Activated naive CD4-positive, alpha-beta T cell treated with anti-CD3 and anti-CD28 coated beads, Interleukin-2, amount 50 U/mL, for 16 hours (primary cell): ENCODE results near the gene TLL2.

Experiments
- DNase-seq: peaks from one replicate; pipeline ENCODE4 v3.0.0-alpha.2; 2020

TLL2 gene

DNA sequence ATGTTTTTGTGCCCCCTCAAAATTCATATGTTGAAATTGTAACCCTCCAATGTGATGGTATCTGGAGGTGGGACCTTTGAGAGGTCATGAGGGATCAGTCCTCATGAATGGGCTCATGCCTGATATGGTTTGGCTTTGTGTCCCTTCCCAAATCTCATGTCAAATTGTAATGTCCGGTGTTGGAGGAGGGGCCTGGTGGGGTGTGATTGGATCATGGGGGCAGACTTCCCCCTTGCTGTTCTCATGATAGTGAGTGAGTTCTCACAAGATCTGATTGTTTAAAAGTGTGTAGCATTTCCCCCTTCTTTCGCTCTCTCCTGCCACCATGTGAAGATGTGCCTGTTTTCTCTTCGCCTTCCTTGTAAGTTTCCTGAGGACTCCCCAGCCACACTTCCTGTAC is 53.4 kb downstream of the TLL2 start:
- no peak for DNase-seq

DNA sequence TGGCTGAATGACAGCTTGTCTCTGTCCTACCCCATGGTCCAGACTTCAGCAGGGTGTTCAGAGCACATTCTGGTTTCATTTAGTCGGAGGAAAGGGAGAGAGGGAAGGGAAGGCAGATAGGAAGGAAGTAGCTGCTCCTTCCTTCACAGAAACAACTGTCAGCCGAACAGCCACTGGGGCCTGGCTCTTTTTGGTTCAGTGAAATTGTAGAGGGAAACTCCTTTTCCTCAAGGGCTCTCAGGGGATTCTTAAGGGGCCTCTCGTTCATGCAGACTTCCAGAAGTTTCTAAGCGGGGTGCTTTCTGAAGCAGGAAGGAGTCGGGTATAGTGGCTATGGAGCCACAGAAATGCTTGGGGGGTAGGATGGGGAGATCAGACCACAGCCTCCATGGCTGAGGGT is 56.4 kb downstream of the TLL2 start:
- no peak for DNase-seq

DNA sequence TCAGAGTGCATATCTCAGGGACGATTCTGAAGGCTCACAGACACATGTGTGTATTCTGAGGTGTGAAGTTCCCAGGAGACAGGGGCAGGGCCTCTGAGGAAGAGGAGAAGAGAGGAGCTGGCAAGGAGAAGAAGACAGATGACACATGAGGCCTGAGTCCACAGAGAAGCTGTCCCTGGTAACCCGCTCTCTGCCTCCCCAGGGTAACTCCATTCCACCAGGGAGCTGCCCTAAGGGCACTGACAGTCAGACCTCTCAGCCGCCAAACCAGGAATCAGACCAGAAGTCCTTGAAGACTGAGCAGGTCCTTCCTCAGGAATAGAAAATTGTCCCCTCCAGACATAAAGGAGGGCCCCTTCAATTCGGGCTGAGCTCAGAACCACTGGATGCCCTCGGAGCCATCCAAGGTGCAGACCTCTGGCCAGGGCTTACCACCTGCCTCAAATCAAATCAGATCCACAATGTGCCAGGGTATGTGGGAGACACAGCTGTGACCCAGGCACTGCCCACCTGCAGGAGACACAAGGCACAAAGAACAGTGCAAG is 57.4 kb downstream of the TLL2 start:
- DNase-seq: no peak

DNA sequence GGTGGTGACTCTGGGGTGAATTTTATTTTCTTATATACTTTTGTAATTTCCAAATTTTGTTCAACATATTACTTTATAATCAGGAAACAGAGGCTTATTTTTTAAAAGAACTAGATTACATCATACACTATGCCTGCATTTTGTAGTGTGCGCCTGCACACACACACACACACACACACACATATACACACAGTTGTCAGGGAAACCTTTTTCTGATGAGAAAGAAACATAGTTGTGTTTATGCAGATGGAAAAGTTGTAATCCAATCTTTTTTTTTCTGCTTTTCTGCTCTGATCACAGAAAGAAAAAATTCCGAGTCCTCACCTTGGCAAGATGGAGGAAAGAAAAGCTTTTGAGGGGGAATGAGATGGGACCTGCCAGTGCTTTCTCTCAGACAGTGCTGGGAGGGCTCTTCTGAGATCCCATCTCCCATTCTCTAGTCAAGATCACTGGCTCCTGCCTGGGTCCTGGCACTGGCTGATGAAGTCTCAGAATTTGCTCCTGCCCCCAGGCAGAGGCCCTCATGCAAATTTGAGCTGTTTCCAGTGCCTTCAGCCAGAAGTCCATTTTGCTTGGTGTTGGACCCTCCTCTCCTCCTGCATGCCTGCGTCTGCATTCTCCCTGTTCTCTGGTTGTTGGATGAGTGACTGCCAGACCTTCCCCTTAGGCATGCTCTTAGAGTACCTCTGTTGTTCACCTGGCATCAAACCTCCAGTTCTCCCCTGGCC is 59.7 kb downstream of the TLL2 start:
- no peak for DNase-seq

DNA sequence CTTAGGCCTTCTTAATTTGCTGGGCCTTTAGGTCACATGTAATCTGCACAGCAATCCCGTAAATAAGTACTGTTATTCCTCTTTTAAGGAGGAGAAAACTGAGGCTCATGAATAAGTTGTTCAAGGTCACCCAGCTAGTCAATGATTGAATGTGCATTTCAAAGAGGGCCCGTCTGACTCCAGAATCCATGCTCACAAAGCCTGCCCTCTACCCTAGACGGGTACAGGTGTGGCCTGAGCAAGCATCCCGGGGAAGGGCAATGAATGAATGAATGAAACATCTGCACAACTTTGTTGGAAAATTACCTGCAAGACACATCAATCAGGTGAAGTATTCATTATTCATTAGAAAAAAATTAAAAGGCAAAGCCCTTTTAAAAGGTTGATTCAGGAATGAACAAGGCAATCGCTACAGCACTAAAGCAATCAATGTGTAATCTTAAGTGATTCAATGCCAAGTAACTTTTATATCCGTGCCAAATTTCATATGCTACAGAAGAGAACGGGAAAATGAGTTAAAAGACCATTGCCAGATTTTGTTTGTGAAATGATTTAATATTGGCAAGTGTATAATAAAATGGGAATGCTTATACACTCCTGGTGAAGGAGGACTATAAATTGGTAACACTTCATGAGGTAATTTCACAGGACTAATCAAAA is 61.1 kb downstream of the TLL2 start:
- no peak for DNase-seq

DNA sequence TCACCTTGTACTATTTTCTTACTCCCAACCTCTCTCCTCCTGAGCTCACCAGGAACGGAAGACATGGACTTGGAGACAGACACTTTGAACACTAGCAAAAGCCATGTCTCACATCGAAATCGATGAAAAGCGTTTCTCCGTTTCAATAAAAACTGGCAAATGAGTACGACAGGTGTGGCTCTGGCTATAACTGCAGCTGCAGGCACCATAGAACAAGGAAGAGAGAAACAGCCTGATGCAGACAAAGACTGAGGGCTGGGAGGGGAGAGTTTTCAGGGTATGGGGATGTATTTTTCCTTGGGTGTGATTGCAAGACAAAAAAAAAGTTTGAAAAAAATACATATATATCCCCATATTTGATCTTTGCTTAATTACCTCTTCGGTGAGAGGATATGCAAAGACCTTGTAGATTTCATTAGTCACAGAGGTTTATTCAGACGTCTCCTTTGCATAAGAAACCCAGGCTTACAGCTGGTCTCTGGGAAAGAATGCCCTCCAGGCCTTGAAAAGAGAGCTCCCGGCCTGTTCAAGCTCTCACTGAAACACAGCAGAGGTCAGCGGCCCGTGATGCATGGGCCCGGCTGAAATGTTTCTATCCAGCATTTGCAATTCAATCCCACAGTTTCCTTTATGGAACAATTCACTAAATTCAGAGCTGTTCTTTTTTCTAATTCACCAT is 63.1 kb downstream of the TLL2 start:
- no peak for DNase-seq

DNA sequence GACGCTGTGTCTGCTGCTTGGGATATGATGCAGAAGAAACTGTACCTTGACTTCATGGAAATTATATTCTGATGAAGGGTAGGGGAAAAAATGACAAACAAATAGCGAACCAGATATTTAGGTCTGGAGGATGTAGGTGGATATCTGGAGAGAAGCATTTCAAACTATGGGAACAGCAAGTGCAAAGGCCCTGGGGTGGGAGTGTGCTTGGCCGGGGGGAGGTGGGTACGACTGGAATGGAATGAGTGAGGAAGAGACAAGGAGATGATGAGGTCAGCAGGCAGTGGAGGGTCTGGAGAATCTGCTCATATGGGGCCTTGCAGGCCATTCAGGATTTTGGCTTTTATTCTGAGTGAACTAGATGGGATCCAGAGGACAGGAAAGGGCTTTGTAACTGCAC is 65.2 kb downstream of the TLL2 start:
- DNase-seq: no peak

DNA sequence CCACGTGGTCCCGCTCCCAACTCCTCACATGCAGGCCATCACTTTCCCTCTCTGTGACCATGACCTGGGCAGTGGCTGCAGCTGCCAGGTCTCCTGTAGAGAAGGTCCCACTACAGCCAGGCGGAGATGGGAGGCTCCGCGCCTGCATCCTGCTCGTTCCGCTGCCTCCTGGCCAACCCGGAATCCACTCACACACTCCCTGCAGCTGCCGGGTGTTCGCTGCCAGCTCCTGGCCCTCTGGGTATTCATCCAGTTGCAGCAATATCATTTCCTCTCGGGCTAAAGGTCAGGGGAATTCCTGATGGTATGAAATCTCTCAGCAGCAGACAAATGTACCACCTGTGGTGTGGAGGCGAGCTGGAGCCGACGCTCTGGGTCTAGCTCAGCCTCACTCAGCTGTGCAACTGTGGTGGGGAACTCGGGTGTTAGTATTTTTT is 65.7 kb downstream of the TLL2 start:
- no peak for DNase-seq

DNA sequence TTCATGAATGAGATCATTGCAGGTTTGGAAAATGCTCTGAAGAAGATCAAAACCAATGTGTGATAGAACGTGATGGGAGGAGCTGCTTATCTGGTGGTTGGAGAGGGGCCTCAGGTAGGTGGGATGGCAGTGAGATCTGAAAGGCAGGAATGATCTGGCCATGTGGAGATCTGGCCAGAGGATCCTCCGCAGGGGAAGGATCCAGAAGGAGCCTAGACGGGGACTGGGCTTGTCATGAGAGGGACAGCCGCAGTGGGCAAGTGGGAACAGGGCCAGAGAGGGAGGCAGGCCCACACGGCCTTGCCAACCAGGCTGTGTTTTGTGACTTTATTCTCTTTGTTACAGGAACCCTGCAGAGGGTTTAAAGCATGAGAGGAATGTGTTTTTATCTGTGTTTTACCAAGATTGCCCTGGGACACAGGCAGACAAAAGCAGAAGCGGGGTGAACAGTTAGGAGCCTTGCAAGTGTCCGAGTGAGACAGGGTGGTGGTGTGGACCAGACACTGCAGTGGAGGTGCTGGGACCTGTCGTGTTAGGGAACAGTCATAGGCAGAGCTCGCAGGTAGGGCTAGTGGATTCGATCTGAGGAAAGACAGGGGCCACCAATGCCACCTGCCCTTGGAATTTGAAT is 66.6 kb downstream of the TLL2 start:
- no peak for DNase-seq

DNA sequence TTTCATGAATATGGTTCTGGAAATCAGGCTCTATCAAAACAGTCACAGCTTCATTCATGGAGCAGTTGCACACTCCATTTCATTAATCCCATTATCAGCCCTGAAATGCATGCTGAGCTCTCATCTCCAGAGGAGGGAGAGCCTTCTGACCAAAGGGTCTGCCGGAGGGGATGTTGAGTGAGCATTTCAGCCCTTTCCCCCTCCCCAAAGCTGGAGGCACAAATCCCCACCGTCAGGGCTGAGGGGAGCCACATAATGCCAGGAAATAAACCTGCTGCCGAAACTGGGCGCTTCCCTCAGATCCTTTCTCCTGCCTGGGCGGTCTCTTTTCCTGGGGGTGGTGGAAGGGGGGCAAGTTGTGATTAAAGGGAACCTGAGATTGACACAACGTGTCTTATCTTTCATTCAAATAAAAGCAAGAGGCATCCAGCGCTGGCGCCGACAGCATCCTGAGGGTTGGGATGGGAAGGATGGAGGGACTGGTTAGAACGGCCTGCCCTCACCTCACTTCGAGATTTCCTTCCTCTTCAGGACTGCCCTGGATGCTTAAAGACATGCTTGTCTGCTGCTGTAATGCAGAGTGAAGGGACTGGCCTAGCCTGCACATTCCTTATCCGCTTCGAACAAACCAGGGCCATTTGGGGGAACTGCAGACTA is 71.6 kb downstream of the TLL2 start:
- no peak for DNase-seq

DNA sequence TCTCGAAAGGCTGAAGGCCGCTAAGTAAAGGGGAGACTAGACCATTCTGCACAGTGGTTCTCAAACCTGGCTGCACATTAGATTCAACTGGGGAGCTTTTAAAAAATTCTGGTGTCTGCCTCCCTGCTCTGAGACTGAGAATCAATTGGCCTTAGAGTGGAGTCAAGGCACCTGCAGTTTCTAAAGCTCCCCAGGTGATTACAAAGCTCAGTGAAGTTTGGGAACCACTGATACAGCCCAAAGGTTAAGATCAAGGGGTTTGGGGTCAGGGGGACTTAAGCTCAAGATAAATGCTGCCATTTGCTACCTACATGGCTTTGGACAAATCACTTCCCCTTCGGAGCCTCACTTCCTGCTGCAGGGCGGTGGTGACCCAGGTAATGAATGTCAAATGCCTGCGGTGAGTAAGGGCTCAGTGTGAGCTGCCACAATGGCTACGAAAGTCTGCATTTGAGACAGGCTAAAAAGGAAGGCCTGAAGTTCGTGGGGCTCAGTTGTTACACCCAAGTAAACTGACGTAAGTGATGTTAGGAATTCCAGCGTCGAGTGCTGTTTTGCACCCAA is 72.3 kb downstream of the TLL2 start:
- no peak for DNase-seq

DNA sequence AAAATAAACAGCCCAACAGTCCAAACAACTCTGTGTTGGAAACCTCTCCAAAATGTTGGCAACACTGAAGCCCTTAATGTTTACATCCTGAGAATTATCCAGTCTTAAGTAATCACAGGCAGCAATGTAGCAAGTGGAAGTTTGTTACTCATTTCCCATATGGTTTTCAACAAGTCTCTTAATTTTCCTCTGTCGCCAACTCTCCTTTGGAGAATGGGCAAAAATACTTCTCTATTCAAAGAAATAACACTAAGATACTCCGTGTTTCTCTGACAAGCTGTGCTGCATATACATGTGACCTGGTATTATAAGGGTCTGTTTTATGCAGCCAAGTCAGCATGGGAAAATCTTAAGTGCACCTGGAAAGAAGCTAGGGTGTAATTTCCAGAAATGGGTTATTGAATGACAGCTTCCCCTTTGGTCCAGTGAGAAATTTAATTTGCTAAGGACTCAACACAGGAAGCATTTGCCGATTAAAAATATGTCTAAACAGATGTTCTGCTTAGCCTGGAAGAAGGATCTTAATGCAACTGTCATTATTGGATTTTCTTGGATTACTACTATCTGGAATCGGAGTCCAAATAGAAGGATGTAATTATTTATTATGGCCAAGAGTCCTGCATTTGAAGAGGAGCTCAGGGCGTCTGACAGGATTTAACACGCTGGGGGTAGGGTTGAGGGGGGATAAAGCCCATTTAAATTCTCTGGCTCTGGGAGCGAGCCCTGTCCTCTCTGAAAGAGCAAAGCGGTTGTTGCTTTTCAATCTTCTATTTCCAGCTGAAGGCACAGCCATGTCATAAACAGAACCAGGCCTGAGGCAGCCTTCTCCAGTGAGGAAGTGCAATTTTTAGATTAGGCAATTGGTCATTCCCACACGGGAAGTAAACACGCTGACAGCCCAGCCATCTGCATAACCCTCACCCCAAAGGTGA is 73.1 kb downstream of the TLL2 start:
- DNase-seq: no peak

DNA sequence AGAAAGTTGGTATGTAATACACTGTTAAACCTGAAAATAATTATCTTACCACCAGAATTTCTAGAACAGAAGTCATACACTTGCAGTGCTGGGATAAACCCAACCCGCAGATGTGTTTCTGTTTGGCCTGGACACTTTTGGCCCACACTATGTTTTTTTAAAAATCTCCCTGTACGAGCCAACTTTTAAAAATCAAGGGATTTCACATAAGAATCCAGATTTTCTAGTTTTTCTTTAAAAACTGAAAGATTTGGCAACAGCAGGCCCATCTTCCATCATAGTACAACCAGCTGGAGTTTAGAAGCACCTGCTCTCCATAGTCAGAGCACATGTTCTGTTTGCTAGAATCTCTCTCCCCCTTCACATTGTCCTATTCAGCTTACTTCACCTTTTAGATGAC is 74.0 kb downstream of the TLL2 start:
- DNase-seq: no peak

DNA sequence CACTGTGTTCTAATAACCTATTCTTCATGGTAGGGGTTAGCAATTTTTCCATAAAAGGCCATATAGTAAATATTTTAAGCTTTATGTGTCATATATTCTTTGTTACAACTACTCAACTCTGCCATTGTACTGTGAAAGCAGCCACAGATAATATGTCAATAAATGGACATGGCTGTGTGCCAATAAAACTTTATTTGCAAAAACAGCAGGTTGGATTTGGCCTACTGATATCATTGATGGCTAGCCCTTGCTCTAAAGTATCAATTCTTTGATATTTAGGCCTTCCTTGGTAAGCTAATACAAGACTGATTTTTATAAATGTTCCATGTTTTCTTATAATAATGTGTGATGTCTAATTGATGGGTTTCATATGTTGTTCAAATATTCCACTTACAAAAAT is 77.7 kb downstream of the TLL2 start:
- no peak for DNase-seq

DNA sequence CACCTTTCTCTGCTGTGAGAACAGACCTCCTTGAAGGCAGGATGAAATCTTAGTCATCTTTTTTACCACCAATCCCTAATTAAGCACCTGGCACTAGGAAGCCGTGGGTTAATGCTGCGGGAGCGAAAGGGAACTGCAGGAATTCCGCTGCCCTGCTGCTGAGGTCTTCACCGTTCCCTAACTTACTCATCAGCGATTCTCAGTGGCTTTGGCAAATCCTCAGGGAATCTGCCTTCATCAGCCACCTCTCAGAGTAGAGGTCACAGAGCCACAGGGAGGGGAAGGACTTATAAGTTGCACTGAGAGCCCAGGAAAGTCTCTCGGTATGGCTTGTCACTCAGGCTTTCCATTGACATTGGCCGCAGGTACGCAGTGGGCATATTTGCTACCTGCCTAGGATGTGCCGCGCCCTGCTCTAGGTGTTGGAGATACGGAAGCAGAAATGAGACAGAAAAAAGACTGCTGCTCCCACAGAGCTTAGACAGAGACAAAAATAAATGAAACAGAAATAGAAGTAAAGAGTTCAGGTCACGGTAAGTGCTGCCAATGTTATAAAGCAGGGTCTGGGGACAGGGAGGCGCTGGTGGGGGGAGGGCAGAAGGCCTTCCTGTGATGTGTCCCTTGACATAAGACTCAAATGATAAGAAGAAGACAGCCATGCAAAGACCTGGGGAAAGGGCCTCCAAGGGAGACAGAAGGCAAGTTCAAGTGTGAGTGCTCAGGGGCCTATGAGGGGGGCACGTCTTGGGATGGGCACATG is 82.3 kb downstream of the TLL2 start:
- no peak for DNase-seq

DNA sequence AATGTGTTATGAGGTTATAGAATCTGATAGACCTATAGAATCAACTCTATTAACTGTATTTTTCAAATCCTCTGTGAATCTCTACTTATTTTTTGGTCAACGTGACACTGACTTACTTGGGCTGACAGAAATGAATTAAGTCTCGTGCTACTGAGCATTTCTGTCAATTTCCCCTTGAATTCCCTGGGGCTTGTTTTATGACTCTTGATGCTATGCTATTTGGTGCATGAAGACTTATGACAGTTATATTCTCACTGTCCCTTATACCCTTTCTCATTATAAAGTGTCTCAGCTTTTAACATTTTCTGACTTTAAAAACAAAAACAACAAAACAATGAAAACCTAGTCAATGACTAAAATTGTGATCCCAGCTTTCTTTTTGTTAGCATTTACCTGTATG is 86.4 kb downstream of the TLL2 start:
- no peak for DNase-seq

DNA sequence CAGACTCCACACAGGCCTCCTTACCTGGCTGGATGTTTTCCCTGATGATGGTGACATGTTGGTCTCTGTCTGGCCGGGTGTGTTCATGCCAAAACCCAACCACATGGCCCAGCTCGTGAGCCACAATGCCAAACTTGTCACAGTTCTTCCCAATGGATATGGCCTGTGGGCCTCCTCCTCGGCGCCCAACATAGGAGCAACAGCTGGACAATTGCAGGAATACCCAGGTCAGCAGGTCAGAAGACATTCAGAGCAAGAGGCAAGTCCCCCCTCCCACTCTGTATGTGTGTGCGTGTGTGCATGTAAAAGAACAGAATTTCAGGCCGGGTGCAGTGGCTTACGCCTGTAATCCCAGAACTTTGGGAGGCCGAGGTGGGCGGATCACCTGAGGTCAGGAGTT is 91.2 kb downstream of the TLL2 start:
- no peak for DNase-seq

DNA sequence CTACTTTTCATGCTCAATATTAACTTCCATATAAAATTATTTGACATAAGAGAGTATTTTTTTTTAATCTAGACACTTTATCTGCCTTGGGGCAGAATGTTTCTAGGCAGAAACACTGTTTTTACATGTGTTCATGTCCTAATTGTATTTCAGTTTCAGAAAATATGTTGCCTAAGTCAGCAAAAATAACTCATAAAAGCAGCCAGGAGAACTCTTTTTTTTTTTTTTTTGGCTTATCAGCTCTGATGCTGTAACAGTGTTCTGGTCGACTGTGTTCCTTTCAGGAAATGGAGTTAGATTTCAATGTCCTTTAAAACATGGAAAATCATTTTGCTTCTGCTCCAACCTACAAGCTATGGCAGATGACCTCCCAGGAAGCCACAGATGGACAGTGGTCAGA is 91.7 kb downstream of the TLL2 start:
- DNase-seq: no peak

DNA sequence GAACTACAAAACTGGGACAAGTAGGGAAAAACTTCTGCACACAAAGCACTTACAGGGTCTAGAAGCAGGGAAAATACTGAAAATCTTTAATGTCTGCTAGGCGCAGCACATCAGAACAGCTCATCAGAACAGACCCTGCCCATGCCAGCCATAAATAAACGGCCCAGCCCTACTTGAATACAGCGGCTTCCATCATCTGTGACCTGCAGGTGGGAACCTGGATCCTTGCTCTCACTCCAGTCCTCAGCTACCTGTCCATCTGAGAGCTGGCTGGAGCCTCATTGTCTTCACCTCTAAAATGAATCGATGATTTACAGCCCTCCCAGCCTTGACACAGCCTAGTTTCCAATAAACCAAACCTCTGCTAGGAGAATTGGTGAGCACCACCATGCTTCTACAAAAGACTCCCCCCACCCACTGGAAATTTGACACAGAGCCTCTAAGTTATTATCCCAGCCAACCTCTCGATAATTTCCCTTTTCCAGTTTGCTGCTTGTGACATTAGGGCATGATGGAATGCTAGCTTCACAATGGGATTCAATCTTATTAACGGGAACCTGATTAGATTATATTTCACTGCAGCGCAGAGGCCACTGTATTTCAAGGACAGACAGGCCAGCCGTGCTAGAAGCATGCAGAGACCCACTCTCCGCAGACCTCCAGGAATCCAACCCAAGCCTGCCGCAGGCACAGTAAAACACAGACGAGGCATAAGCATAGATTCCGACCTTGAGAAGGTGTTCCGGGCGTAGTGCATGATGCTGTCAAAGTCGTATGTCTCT is 93.3 kb downstream of the TLL2 start:
- no peak for DNase-seq

DNA sequence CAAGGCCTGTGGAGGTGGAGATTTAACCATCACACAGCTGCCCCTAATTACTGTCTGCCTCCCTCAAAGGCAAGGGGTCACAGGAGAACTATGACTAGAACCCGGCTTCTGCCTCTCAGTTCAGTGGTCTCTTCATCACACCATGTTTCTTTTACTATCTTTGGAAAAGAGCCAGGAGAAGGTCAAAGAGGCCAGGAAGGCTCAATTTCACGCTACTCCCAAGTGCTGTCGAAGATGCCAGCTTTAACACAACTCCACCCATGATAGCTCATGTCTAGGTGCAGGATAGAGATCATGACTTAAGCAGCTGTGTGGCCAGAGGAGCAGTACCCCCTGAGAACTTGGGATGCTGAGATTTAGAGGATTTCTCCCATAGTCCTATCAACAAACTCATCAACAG is 94.4 kb downstream of the TLL2 start:
- DNase-seq: no peak
